Omental fat pad (tissue), 4 donors: ENCODE data around the gene ARF1. TPM values are rescaled to one million over a fixed set of nuclear protein-coding genes. Genes with fewer than 3 reads are reported as not detected.

Experiments
- ATAC-seq: fragments of 150-250 bp; one replicate; pipeline ENCODE4 v1.9.1; 2016; ENCODE audit warnings: mild to moderate bottlenecking, moderate library complexity; ENCODE audit not compliant: low FRiP score
- DNase-seq: peaks from one replicate; pipeline ENCODE4 v3.0.0-alpha.2; 2019; ENCODE audit warnings: low spot score
- small RNA-seq: library from RNA; depleted of rRNA; stranded (forward); fragments of <200 nt; gene quantifications from one replicate; pipeline ENCODE3, GENCODE V24; 2016
- total RNA-seq, 4 donors: library from RNA; depleted of rRNA; stranded (reverse); fragments of >200 nt; gene quantifications; one replicate each; pipeline ENCODE4 v1.1.0, GENCODE V29; 2016
- TF ChIP-seq, protein P1 (sequence below), 3 donors: fragments of 450-650 bp; IDR thresholded peaks; one replicate each; pipeline ENCODE4 v1.5.1; 2016 to 2017; ENCODE audit warnings: antibody characterized with exemption in 3 of 3, mild to moderate bottlenecking in 3 of 3, moderate library complexity in 2 of 3

The ARF1 gene
- total RNA-seq, 4 donors from 2014 or later, result 273 to 440 (median 369) TPM

DNA sequence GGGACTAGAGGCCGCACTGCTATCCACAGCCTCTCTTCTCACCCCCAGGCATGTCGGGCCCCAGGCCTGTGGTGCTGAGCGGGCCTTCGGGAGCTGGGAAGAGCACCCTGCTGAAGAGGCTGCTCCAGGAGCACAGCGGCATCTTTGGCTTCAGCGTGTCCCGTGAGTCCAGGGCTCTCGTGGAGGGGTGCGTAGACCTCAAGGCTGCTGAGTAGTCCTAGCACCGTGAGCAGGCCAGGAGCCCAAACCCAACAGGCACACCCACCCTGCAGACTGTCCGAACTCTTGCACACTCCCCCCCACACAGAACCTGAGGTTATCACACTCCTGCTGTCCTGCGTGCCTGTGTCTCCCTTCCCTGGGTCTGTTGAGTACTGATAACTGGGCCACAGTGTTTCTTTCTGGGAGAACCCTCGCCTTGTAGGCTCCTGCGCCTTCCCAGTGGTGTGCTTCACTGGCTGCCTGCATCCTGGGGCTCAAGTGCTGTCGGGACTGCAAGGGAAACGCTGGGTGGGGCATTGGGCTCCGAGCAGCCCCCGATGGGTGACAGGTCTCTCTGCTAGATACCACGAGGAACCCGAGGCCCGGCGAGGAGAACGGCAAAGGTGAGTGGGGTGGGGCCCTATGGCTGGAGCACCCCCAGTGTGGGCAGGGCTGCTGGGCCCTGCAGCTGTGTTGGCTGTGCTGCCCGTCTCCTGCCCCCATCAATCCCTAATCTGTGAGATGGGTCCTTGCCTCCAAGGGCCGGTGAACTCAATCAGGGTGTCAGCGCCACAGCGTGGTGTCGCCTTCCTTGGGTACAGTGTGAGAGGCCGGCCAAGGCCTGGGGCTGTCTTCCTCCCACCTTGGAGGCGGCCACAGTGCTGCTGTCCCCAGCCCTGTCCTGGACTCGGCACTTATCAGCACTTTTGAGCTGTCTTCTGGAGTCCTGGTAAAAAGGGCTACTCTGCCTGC lies 63.2 kb downstream of the ARF1 start:
- no peak for ATAC-seq
- TF ChIP-seq, protein P1, sequence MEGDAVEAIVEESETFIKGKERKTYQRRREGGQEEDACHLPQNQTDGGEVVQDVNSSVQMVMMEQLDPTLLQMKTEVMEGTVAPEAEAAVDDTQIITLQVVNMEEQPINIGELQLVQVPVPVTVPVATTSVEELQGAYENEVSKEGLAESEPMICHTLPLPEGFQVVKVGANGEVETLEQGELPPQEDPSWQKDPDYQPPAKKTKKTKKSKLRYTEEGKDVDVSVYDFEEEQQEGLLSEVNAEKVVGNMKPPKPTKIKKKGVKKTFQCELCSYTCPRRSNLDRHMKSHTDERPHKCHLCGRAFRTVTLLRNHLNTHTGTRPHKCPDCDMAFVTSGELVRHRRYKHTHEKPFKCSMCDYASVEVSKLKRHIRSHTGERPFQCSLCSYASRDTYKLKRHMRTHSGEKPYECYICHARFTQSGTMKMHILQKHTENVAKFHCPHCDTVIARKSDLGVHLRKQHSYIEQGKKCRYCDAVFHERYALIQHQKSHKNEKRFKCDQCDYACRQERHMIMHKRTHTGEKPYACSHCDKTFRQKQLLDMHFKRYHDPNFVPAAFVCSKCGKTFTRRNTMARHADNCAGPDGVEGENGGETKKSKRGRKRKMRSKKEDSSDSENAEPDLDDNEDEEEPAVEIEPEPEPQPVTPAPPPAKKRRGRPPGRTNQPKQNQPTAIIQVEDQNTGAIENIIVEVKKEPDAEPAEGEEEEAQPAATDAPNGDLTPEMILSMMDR (IDR thresholded peaks at IDR 0.05), result no peak
- DNase-seq, result no peak

- TF ChIP-seq, protein P1 (IDR thresholded peaks at IDR 0.05), result no peak
- ATAC-seq (no peak), DNase-seq (no peak)
Observed at GRCh38 chr1:228146417-228147150, 64.1 kb downstream of the ARF1 start.

DNA sequence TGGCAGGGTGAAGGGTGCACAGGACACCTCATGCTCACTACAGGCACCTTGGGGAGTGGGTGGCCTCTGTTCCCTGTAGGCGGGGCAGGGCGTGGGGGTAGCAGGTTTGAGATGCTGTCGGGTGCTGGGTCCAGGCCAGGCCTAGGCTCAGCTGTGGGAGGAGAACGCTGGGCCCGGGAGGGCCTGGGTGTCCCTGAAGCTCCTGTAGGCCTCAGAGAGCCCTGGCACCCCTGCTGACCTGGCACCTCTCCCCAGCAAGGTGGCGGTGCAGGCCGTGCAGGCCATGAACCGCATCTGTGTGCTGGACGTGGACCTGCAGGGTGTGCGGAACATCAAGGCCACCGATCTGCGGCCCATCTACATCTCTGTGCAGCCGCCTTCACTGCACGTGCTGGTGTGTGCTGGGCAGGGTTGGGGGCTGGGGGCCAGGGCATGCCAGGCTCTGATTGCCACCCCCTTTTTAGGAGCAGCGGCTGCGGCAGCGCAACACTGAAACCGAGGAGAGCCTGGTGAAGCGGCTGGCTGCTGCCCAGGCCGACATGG lies 64.7 kb downstream of the ARF1 start:
- DNase-seq (no peak), ATAC-seq (no peak)
- TF ChIP-seq, protein P1 (IDR thresholded peaks at IDR 0.05), result no peak

GRCh38 chr1:228147768-228148167 lies 65.3 kb downstream of the ARF1 start:
- DNase-seq (peak; percentile 10), ATAC-seq (no peak)
- TF ChIP-seq, protein P1 (IDR thresholded peaks at IDR 0.05), result no peak

DNA sequence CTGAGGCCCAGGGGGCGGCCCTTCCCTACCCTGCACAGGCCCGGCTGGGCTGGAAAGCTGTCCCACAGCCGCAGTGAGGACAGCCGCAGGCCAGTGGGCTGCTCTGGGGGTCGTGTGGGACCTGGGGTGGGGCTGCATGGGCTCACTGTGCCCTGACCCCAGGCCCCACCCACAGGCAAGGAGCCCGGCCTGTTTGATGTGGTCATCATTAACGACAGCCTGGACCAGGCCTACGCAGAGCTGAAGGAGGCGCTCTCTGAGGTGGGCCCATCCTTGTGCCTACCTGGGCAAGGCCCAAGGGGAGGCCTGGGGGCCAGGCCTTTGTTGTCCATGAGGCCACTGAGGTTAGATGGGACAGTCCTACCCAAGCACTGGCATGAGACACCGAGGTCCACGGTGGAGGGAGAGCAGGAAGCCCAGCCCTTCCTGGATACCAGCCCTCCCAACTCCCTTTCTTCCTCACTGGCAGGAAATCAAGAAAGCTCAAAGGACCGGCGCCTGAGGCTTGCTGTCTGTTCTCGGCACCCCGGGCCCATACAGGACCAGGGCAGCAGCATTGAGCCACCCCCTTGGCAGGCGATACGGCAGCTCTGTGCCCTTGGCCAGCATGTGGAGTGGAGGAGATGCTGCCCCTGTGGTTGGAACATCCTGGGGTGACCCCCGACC lies 65.8 kb downstream of the ARF1 start:
- TF ChIP-seq, protein P1 (IDR thresholded peaks at IDR 0.05), result no peak
- ATAC-seq (no peak), DNase-seq (peak; percentile 12)

Small RNA genes within 50 kb of the gene (small RNA-seq; reads per million reads assigned to genes)
- not detected for gene AL359510.1

Other genes starting within 250 kb of the ARF1 start
- gene WNT9A, start 134.8 kb upstream of the ARF1 start, total RNA-seq, result 10 to 100 TPM in 2 of 4 donors, 1 to 10 TPM in 2; 1.3 to 16.5 (median 5.8) TPM
- not detected for gene WNT3A, start 75.7 kb upstream of the ARF1 start, total RNA-seq
- gene C1orf35, start 20.6 kb downstream of the ARF1 start, total RNA-seq, result 10 to 100 TPM in 2 of 4 donors, 1 to 10 TPM in 2; 5.1 to 17.2 (median 8.8) TPM
- gene MRPL55, start 26.6 kb downstream of the ARF1 start, total RNA-seq, result 10 to 100 TPM; 47.1 to 95.5 (median 71.7) TPM
- 100 to 1,000 TPM; 285 to 404 (median 308) TPM for gene GUK1, start 57.6 kb downstream of the ARF1 start, total RNA-seq
- gene GJC2, start 67.2 kb downstream of the ARF1 start, total RNA-seq, result 1 to 10 TPM; 1.9 to 5.5 (median 2.9) TPM
- 1 to 10 TPM; 5.1 to 7.6 (median 6.5) TPM for gene IBA57, start 83.1 kb downstream of the ARF1 start, total RNA-seq
- gene OBSCN, start 125.3 kb downstream of the ARF1 start, total RNA-seq, result 10 to 100 TPM in 2 of 4 donors, 1 to 10 TPM in 2; 5.4 to 26.0 (median 9.7) TPM